ENCODE measurements around the gene RNF41. TPM values are rescaled to one million over a fixed set of nuclear protein-coding genes. Genes with fewer than 3 reads are reported as not detected.
"Not testable (repeated sequence)": the region's sequence is repeated elsewhere in the genome, so short reads cannot be mapped to it uniquely, and the experiment has no call there.

The RNF41 gene
- total RNA-seq, 4 donors from 2014 or later = 64.4 to 165 (median 109) TPM

DNA sequence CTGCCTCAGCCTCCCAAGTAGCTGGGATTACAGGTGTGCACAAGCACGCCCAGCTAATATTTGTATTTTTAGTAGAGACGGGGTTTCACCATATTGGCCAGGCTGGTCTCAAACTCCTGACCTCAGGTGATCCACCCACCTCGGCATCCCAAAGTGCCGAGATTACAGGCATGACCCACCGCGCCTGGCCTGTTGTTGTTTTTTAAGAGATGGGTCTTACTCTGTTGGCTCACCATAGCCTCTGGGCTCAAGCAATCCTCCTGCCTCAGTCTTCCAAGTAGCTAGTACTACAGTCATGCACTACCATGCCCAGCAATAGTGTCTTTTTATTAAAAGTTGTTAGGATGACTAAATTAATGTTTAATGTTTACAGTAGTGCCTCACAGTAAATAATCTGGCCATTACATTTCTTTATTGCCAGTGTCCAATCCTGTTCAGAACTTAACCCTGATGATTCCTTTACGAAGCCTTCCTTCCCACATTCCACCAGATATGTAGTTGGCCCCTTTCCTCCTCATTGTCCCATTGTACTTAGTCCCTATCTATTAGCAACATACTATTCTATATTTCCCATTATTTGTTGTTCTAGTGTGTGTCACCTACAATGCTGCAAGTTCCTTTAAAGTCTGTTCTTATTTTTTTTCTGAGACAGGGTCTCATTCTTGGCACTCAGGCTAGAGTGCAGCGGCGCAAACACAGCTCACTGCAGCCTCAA is 23.6 kb downstream of the RNF41 start:
- WGBS = 82% methylated on average over 9 of the region's 9 CpGs
- no peak for DNase-seq (ENCODE audit: extremely low spot score)
- Histone ChIP-seq H3K4me3 (no peak overlapping the region), H3K27ac (replicated peaks in 1 of 4) (no peak overlapping the region), H3K9me3 (no peaks in the 10 kb centered on the region), H3K36me3 (no peaks in the 10 kb centered on the region), H3K4me1 (peaks cover 3 to 8% (median 5%) of the 10 kb centered on the region in 4 donors), H3K27me3 (no peaks in the 10 kb centered on the region)
- intact Hi-C loops (cut with DNase I) = loop anchor here (5.0 kb wide), 1 partner anchor 59 kb away; the partner anchor contains the start of gene ANKRD52
- TF ChIP-seq POLR2AphosphoS5 (IDR thresholded peaks at IDR 0.05) (no peak), EP300 (IDR thresholded peaks at IDR 0.05) (no peak), POLR2A (IDR thresholded peaks at IDR 0.05; ENCODE audit: low read depth) (no peak)
- TF ChIP-seq, protein P1, sequence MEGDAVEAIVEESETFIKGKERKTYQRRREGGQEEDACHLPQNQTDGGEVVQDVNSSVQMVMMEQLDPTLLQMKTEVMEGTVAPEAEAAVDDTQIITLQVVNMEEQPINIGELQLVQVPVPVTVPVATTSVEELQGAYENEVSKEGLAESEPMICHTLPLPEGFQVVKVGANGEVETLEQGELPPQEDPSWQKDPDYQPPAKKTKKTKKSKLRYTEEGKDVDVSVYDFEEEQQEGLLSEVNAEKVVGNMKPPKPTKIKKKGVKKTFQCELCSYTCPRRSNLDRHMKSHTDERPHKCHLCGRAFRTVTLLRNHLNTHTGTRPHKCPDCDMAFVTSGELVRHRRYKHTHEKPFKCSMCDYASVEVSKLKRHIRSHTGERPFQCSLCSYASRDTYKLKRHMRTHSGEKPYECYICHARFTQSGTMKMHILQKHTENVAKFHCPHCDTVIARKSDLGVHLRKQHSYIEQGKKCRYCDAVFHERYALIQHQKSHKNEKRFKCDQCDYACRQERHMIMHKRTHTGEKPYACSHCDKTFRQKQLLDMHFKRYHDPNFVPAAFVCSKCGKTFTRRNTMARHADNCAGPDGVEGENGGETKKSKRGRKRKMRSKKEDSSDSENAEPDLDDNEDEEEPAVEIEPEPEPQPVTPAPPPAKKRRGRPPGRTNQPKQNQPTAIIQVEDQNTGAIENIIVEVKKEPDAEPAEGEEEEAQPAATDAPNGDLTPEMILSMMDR (IDR thresholded peaks at IDR 0.05) = no peak

DNA sequence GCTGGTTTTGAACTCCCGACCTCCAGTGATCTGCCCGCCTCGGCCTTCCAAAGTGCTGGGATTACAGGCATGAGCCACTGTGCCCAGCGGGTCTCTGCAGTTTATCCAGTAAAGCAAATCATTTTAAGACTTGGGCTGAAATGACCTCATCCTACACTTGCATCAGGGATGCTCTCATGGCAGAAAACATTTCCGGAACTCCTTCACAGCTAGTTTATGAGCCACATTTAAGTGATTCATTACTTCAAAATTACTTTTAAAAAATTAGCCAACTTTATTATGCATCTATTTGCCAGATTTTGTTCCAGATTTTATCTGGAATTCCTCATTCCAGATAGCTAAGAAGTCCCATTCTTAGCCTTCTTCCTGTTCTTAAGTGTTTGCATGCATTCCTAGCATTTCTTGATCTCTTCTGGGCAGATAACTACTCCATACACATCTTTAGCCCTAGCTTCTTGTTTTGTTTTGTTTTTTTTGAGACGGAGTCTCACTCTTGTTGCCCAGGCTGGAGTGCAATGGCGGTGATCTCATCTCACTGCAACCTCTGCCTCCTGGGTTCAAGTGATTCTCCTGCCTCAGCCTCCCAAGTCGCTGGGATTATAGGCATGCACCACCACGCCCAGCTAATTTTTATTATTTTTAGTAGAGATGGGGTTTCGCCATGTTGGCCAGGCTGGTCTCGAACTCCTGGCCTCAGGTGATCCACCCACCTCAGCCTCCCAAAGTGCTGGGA is 24.7 kb downstream of the RNF41 start:
- intact Hi-C loops (cut with DNase I) = loop anchor here (5.0 kb wide), 1 partner anchor 60 kb away; the partner anchor contains the start of gene ANKRD52

DNA sequence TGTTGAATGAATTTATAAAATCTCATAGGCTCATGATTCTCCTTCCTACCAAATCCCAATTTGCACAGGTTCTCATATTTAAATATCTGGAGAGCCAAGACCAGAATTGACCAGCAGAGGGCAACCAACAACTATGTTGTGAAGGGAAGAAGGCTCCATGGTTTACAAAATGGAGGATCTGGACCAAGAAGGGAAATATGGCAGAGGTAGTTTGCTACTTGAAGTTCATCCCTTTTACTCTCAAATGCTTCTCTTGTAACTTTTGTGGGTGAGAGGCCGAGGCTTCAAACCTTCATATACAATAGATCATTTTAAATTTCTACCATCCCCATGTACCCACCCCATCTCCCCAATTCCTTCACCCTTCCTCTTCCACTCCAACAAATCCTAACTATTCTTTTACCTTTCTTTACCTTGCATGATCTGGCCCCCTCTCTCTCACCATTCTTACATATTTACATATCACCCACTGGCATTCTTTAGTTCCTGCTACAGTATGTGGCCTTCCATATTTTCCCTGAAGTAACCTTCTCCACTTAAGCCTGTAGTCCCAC is 28.6 kb downstream of the RNF41 start:
- WGBS = 63% methylated on average over 1 of the region's 1 CpG
- Histone ChIP-seq H3K4me3 (no peak overlapping the region), H3K27ac (replicated peaks in 1 of 4) (no peak overlapping the region), H3K36me3 (no peaks in the 10 kb centered on the region), H3K9me3 (no peaks in the 10 kb centered on the region), H3K4me1 (peaks cover 15 to 21% (median 18%) of the 10 kb centered on the region in 4 donors), H3K27me3 (no peaks in the 10 kb centered on the region)
- intact Hi-C loops (cut with DNase I) = no loop called here
- DNase-seq (ENCODE audit: extremely low spot score) = no peak
- no peak for TF ChIP-seq POLR2A (IDR thresholded peaks at IDR 0.05; ENCODE audit: low read depth)
- peak; percentile 12 to 32 for TF ChIP-seq POLR2AphosphoS5 (IDR thresholded peaks at IDR 0.05)
- no peak for TF ChIP-seq EP300 (IDR thresholded peaks at IDR 0.05)
- TF ChIP-seq, protein P1 (IDR thresholded peaks at IDR 0.05) = peak; percentile 83 to 91 (median 85)

More for the DNA sequence above, 24.7 kb downstream of the RNF41 start:
- 86% methylated on average over 11 of the region's 11 CpGs for WGBS
- not testable (repeated sequence) for H3K4me1 ChIP-seq; H3K27me3 ChIP-seq; H3K4me3 ChIP-seq; H3K36me3 ChIP-seq; H3K27ac ChIP-seq (replicated peaks in 1 of 4); H3K9me3 ChIP-seq; DNase-seq (ENCODE audit: extremely low spot score)

DNA sequence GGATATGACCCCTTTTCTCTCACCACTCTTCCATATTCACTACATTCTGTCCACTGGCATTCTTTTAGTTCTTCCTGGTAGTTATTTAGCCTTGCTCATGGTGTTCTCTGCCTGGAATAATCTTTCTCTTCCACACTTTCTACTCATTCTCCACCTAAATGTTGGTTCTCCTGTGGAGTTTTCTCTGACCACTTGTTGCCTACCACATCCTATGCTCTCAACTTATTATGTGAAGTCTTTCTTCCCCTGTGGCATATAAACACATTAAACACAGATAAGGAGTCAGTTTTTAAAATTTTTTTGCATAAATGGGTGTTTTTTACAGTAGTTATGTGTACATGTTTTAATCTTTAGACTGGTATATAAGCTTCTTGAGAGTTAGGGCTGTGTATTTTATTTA is 29.1 kb downstream of the RNF41 start:
- no peak for DNase-seq (ENCODE audit: extremely low spot score)
- H3K4me3 ChIP-seq = no peak overlapping the region
- H3K4me1 ChIP-seq = peaks cover 20 to 26% (median 23%) of the 10 kb centered on the region in 4 donors
- no peaks in the 10 kb centered on the region for H3K9me3 ChIP-seq
- no peak overlapping the region for H3K27ac ChIP-seq (replicated peaks in 1 of 4)
- intact Hi-C loops (cut with DNase I) = loop anchor here (1.0 kb wide), 1 partner anchor 32 kb away; the partner anchor contains the start of gene NABP2
- no peaks in the 10 kb centered on the region for H3K36me3 ChIP-seq
- TF ChIP-seq, protein P1 (IDR thresholded peaks at IDR 0.05) = no peak
- TF ChIP-seq POLR2A (IDR thresholded peaks at IDR 0.05; ENCODE audit: low read depth) = no peak
- no peak for TF ChIP-seq POLR2AphosphoS5 (IDR thresholded peaks at IDR 0.05)
- TF ChIP-seq EP300 (IDR thresholded peaks at IDR 0.05) = no peak
- no peaks in the 10 kb centered on the region for H3K27me3 ChIP-seq

DNA sequence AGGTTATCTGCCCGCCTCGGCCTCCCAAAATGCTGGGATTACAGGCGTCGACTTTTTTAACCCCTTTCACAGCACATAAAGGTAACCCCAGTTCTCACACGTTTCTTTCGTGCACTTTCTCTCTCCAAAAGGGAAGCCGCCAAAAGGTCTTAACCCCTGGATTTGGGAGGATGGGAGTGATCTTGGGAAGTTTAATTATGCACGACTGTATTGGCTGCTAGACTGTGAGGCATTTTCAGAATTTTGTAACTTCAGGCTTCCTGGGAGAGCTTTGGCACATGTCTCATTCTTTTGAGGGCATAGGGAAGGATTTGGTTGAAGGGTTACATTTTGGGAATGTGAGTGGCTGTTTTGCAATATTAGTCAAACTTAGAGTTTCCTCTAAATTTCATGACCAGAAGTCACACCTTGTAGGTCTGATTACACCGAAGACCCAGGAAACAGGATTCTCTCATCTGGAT is 31.0 kb downstream of the RNF41 start:
- H3K27me3 ChIP-seq = no peaks in the 10 kb centered on the region
- H3K36me3 ChIP-seq = peaks cover 2 to 16% (median 11%) of the 10 kb centered on the region in 4 donors
- no peaks in the 10 kb centered on the region for H3K9me3 ChIP-seq
- DNase-seq (ENCODE audit: extremely low spot score) = no peak
- H3K4me3 ChIP-seq = peak overlapping the region; percentile 77 to 95 (median 88)
- TF ChIP-seq POLR2A (IDR thresholded peaks at IDR 0.05; ENCODE audit: low read depth) (no peak), EP300 (IDR thresholded peaks at IDR 0.05) (no peak), POLR2AphosphoS5 (IDR thresholded peaks at IDR 0.05) (no peak)
- TF ChIP-seq, protein P1 (IDR thresholded peaks at IDR 0.05) = no peak
- peaks cover 20 to 40% (median 34%) of the 10 kb centered on the region in 4 donors for H3K4me1 ChIP-seq
- 26% methylated on average over 9 of the region's 9 CpGs for WGBS
- intact Hi-C loops (cut with DNase I) = no loop called here
- H3K27ac ChIP-seq (replicated peaks in 1 of 4) = peak overlapping the region; percentile 95 to 97 (median 96)
